Panc1 (cell line): ENCODE measurements around the gene OGG1. TPM values are rescaled to one million over a fixed set of nuclear protein-coding genes. Genes with fewer than 3 reads are reported as not detected.

Experiments
- ATAC-seq: fragments of 200-7000 bp; cut with Tn5 transposase; 2 replicates; pipeline ENCODE4 v1.9.1; 2020; ENCODE audit warnings: mild to moderate bottlenecking, moderate library complexity
- BruUV-seq: library from RNA; stranded (reverse); fragments of 400-500 nt; replicated peaks from 2 replicates; lab custom pipeline; 2021; lab: Mats Ljungman, UMichigan
- CTCF ChIA-PET: fragments of 300-600 bp; sonication (Branson Sonifier 250); formaldehyde crosslinking; loops from one replicate; lab custom pipeline; 2022; ENCODE audit warnings: antibody characterized with exemption; lab: Charles Lee
- POLR2A ChIA-PET: fragments of 300-600 bp; sonication (Branson Sonifier 250); formaldehyde crosslinking; loops from one replicate; lab custom pipeline; 2022; ENCODE audit warnings: antibody characterized with exemption; lab: Charles Lee
- DNase-seq: peaks from one replicate; pipeline ENCODE4 v3.0.0-alpha.2; 2010; ENCODE audit warnings: low read depth, low spot score
- H3K27ac ChIP-seq: 2 replicates; pipeline ENCODE4 v1.5.1; 2011; ENCODE audit warnings: mild to moderate bottlenecking, low read length, inconsistent platforms
- H3K27me3 ChIP-seq: fragments of 200-500 bp; sonication (Bioruptor generic); 2 replicates; pipeline ENCODE4 v1.6.0; 2014; ENCODE audit warnings: low read length, inconsistent platforms; ENCODE audit not compliant: control insufficient read depth, insufficient read depth
- H3K36me3 ChIP-seq: fragments of 200-500 bp; sonication (Bioruptor generic); 2 replicates; pipeline ENCODE4 v1.5.1; 2014; ENCODE audit warnings: inconsistent platforms, mild to moderate bottlenecking, low read length, moderate library complexity; ENCODE audit not compliant: control insufficient read depth, insufficient read depth
- H3K4me1 ChIP-seq: 2 replicates; pipeline ENCODE4 v1.5.1; 2011; ENCODE audit warnings: inconsistent platforms, mild to moderate bottlenecking, low read length, moderate library complexity; ENCODE audit not compliant: control insufficient read depth, insufficient read depth
- H3K4me3 ChIP-seq, 2 experiments: 2 replicates each; pipeline ENCODE4 v1.5.1; 2011 to 2012; ENCODE audit warnings: low read depth in 2 of 2, low read length in 2 of 2, mild to moderate bottlenecking in 2 of 2, inconsistent platforms in 1 of 2, moderate library complexity in 1 of 2
- H3K9me3 ChIP-seq: fragments of 200-500 bp; sonication (Bioruptor generic); 2 replicates; pipeline ENCODE4 v1.5.1; 2014; ENCODE audit warnings: low read depth, mild to moderate bottlenecking, inconsistent platforms, low read length, moderate library complexity; ENCODE audit not compliant: control insufficient read depth, insufficient read depth
- CTCF ChIP-seq: fragments of 450-650 bp; IDR thresholded peaks from 2 replicates; pipeline ENCODE4 v1.5.1; 2017; ENCODE audit warnings: mild to moderate bottlenecking
- POLR2AphosphoS5 ChIP-seq: IDR thresholded peaks from 2 replicates; pipeline ENCODE4 v1.6.1; 2012; ENCODE audit warnings: mild to moderate bottlenecking, low read depth, low read length, moderate library complexity
- REST ChIP-seq, 2 experiments: IDR thresholded peaks; 2 replicates each; pipeline ENCODE4 v1.6.1; 2011 to 2012; ENCODE audit warnings: low read depth in 2 of 2, control low read depth in 1 of 2, low read length in 1 of 2, mild to moderate bottlenecking in 1 of 2, moderate library complexity in 1 of 2; ENCODE audit not compliant: insufficient read depth in 1 of 2
- SIN3A ChIP-seq: IDR thresholded peaks from 2 replicates; pipeline ENCODE4 v1.6.1; 2012; ENCODE audit warnings: low read depth, mild to moderate bottlenecking, low read length, moderate library complexity, borderline replicate concordance; ENCODE audit not compliant: insufficient read depth
- TCF7L2 ChIP-seq: IDR thresholded peaks from 2 replicates; pipeline ENCODE4 v1.6.1; 2011; ENCODE audit warnings: mild to moderate bottlenecking, low read depth, low read length, inconsistent platforms
- in situ Hi-C: cut with HindIII; loops from 2 replicates; pipeline ENCODE4 v1.10.0; 2016; ENCODE audit warnings: low sequenced_read_pairs, low pct_unique_long_range_greater_than_20kb
- intact Hi-C: fragments of 100-400 bp; cut with micrococcal nuclease; formaldehyde crosslinking; loops from one replicate; pipeline ENCODE4 v1.10.0; 2022; ENCODE audit not compliant: unreplicated experiment
- total RNA-seq: library from RNA; stranded (reverse); gene quantifications from one replicate; pipeline ENCODE4 v1.2.1, GENCODE V29; 2021; ENCODE audit not compliant: unreplicated experiment

Gene OGG1
- total RNA-seq, 1 experiment from 2014 or later: 32.5 TPM

GRCh38 chr3:9749296-9749644, 482 bp upstream of the OGG1 start:
- BruUV-seq: no TSS peak
- no peaks in the 10 kb centered on the region for H3K9me3 ChIP-seq
- H3K27me3 ChIP-seq: no peaks in the 10 kb centered on the region
- intact Hi-C loops (no loop called here), in situ Hi-C loops (no loop called here)
- POLR2A ChIA-PET: interaction anchor here (0.5 to 0.9 kb wide), 3 partner anchors 12 to 865 kb away, joined by 3 to 10 read pairs (median 4); partner anchors contain the start of gene ARPC4
- H3K27ac ChIP-seq: peak overlapping the region; percentile 88
- peak; percentile 58 for ATAC-seq
- peak overlapping the region; percentile 90 to 91 for H3K4me3 ChIP-seq
- H3K4me1 ChIP-seq: peaks cover 7% of the 10 kb centered on the region; the same call in 1 of the 2 replicates
- no peak for TF ChIP-seq POLR2AphosphoS5
- TF ChIP-seq CTCF: no peak
- H3K36me3 ChIP-seq: peaks cover 2% of the 10 kb centered on the region
- no peak for DNase-seq
- CTCF ChIA-PET: interaction anchor here (1.0 kb wide), 1 partner anchor 22 kb away, joined by 3 read pairs; no protein-coding TSS in a partner anchor

GRCh38 chr3:9750556-9751411, 1.0 kb downstream of the OGG1 start:
- H3K4me3 ChIP-seq: peak overlapping the region; percentile 90 to 91
- no TSS peak for BruUV-seq
- H3K4me1 ChIP-seq: peaks cover 7% of the 10 kb centered on the region; the same call in 1 of the 2 replicates
- peak overlapping the region; percentile 88 for H3K27ac ChIP-seq
- CTCF ChIA-PET: no interaction called here
- H3K27me3 ChIP-seq: no peaks in the 10 kb centered on the region
- ATAC-seq: no peak
- intact Hi-C loops: no loop called here
- TF ChIP-seq REST (IDR thresholded peaks at IDR 0.05; ENCODE audit: insufficient read depth in 1 of 2, low read depth in 2 of 2, low read length in 1 of 2) (no peak), POLR2AphosphoS5 (no peak), SIN3A (no peak), TCF7L2 (no peak), CTCF (no peak)
- no peak for DNase-seq
- POLR2A ChIA-PET: no interaction called here
- in situ Hi-C loops: no loop called here
- peaks cover 2% of the 10 kb centered on the region for H3K36me3 ChIP-seq
- H3K9me3 ChIP-seq: no peaks in the 10 kb centered on the region
